ENCODE measurements around the gene KCNJ14.

KCNJ14 gene

GRCh38 chr19:48473161-48473966 is 18.0 kb downstream of the KCNJ14 start:
- no CpG with 5 or more reads among the region's 14 CpGs for WGBS, 2 donors (ENCODE audit: extremely low coverage in 2 of 2, insufficient read length in 2 of 2, insufficient replicate concordance in 1 of 2)
- DNase-seq (ENCODE audit: low spot score), result no peak

GRCh38 chr19:48474084-48474592 is 18.8 kb downstream of the KCNJ14 start:
- Histone ChIP-seq H2BK120ac (ENCODE audit: low read depth, low read length) (no peak overlapping the region), H3K4me2 (ENCODE audit: insufficient read depth, low read length, poor library complexity, severe bottlenecking) (no peak overlapping the region), H3K27me3 (ENCODE audit: control insufficient read depth in 3 of 3, insufficient read depth in 3 of 3, low read depth in 1 of 3, low read length in 3 of 3) (no peaks in the 10 kb centered on the region), H3K36me3 (replicated peaks in 1 of 2; ENCODE audit: control insufficient read depth in 2 of 2, insufficient read depth in 2 of 2, low read length in 2 of 2) (peaks cover 75 to 90% of the 10 kb centered on the region in 2 donors), H3K27ac (replicated peaks; ENCODE audit: low read length) (no peak overlapping the region), H3K23ac (ENCODE audit: low read depth, low read length, poor library complexity) (peak overlapping the region; percentile 30), H3K9ac (ENCODE audit: low read depth, low read length, poor library complexity) (no peak overlapping the region), H3K18ac (ENCODE audit: low read length) (no peak overlapping the region), H3K9me3 (replicated peaks in 1 of 2; ENCODE audit: control insufficient read depth in 2 of 2, insufficient read depth in 1 of 2, low read depth in 1 of 2, low read length in 2 of 2) (peaks cover 0 to 2% of the 10 kb centered on the region in 2 donors), H3K4ac (ENCODE audit: low read length) (no peak overlapping the region), H3K14ac (ENCODE audit: low read length) (no peak overlapping the region), H2BK15ac (ENCODE audit: low read length) (no peak overlapping the region), H4K91ac (ENCODE audit: low read depth, low read length, poor library complexity) (no peak overlapping the region), H2BK5ac (ENCODE audit: low read length) (no peak overlapping the region), H2AFZ (ENCODE audit: low read length) (no peak overlapping the region), H3K4me1 (ENCODE audit: control insufficient read depth in 2 of 2, insufficient read depth in 1 of 2, low read depth in 1 of 2, low read length in 2 of 2) (peaks cover 2 to 9% of the 10 kb centered on the region in 2 donors), H3K4me3 (ENCODE audit: low read length in 2 of 2) (no peak overlapping the region), H2AK5ac (ENCODE audit: low read depth, low read length) (no peak overlapping the region), H4K8ac (ENCODE audit: low read depth, low read length) (no peak overlapping the region), H2BK12ac (ENCODE audit: low read length) (no peak overlapping the region), H3K79me1 (ENCODE audit: low read depth, low read length) (peaks cover 18% of the 10 kb centered on the region)
- no CpG with 5 or more reads among the region's 16 CpGs for WGBS, 2 donors (ENCODE audit: extremely low coverage in 2 of 2, insufficient read length in 2 of 2, insufficient replicate concordance in 1 of 2)
- DNase-seq (ENCODE audit: low spot score), result no peak

More at GRCh38 chr19:48473161-48473966, 18.0 kb downstream of the KCNJ14 start:
- Histone ChIP-seq H3K4ac (ENCODE audit: low read length) (no peak overlapping the region), H4K8ac (ENCODE audit: low read depth, low read length) (peak overlapping the region; percentile 73), H2AK5ac (ENCODE audit: low read depth, low read length) (no peak overlapping the region), H3K9ac (ENCODE audit: low read depth, low read length, poor library complexity) (no peak overlapping the region), H2BK5ac (ENCODE audit: low read length) (no peak overlapping the region), H3K27ac (replicated peaks; ENCODE audit: low read length) (no peak overlapping the region), H2AFZ (ENCODE audit: low read length) (no peak overlapping the region), H3K36me3 (replicated peaks in 1 of 2; ENCODE audit: control insufficient read depth in 2 of 2, insufficient read depth in 2 of 2, low read length in 2 of 2) (peaks cover 71 to 85% of the 10 kb centered on the region in 2 donors), H3K4me1 (ENCODE audit: control insufficient read depth in 2 of 2, insufficient read depth in 1 of 2, low read depth in 1 of 2, low read length in 2 of 2) (peaks cover 2 to 9% of the 10 kb centered on the region in 2 donors), H2BK120ac (ENCODE audit: low read depth, low read length) (no peak overlapping the region), H4K91ac (ENCODE audit: low read depth, low read length, poor library complexity) (no peak overlapping the region), H3K4me2 (ENCODE audit: insufficient read depth, low read length, poor library complexity, severe bottlenecking) (no peak overlapping the region), H3K27me3 (ENCODE audit: control insufficient read depth in 3 of 3, insufficient read depth in 3 of 3, low read depth in 1 of 3, low read length in 3 of 3) (no peaks in the 10 kb centered on the region), H2BK12ac (ENCODE audit: low read length) (no peak overlapping the region), H3K9me3 (replicated peaks in 1 of 2; ENCODE audit: control insufficient read depth in 2 of 2, insufficient read depth in 1 of 2, low read depth in 1 of 2, low read length in 2 of 2) (peaks cover 0 to 2% of the 10 kb centered on the region in 2 donors), H3K18ac (ENCODE audit: low read length) (no peak overlapping the region), H3K79me1 (ENCODE audit: low read depth, low read length) (peaks cover 18% of the 10 kb centered on the region), H2BK15ac (ENCODE audit: low read length) (no peak overlapping the region), H3K4me3 (ENCODE audit: low read length in 2 of 2) (no peak overlapping the region), H3K14ac (ENCODE audit: low read length) (no peak overlapping the region), H3K23ac (ENCODE audit: low read depth, low read length, poor library complexity) (no peak overlapping the region)

DNA sequence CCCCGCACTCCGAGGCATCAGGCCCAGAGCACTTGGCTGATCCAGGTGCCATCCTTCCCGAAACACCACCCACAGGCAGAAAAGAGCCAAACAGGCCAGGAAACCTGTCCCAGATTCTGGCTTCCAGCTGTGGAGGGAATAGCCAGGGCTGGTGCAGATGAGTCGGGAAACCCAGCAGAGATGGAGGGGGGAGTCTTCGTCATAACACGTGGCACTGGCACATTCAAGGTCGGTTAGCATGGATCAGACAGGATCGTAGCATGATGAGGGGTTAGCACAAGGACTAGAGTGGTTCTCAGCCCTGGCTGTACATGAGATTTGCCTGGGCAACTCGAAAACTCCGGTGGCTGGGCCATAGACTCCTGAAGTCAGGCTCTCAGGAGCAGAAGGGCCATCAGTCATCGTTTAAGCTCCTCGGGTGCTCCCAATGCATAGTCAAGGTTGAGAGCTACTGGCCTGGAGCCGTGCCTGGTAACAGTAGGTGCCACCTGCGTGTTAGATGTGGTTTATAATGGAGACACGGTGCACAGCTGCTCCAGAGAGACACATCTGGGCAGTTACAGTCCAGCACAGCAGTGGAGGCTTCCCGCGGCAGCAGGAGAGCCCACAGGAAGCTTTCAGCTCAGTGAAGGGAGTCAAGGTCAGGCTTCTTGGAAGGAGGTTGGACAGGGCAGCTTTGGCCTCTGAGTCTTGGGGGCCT is 20.1 kb downstream of the KCNJ14 start:
- no peak overlapping the region for H2BK5ac ChIP-seq (ENCODE audit: low read length)
- H3K9ac ChIP-seq (ENCODE audit: low read depth, low read length, poor library complexity), result peak overlapping the region; percentile 18
- no peak overlapping the region for H2AFZ ChIP-seq (ENCODE audit: low read length)
- H2BK120ac ChIP-seq (ENCODE audit: low read depth, low read length), result no peak overlapping the region
- no peak overlapping the region for H2AK5ac ChIP-seq (ENCODE audit: low read depth, low read length)
- H3K23ac ChIP-seq (ENCODE audit: low read depth, low read length, poor library complexity), result no peak overlapping the region
- peaks cover 18% of the 10 kb centered on the region for H3K79me1 ChIP-seq (ENCODE audit: low read depth, low read length)
- H3K14ac ChIP-seq (ENCODE audit: low read length), result peak overlapping the region; percentile 33
- peaks cover 83 to 97% of the 10 kb centered on the region in 2 donors for H3K36me3 ChIP-seq (replicated peaks in 1 of 2; ENCODE audit: control insufficient read depth in 2 of 2, insufficient read depth in 2 of 2, low read length in 2 of 2)
- H3K27me3 ChIP-seq (ENCODE audit: control insufficient read depth in 3 of 3, insufficient read depth in 3 of 3, low read depth in 1 of 3, low read length in 3 of 3), result no peaks in the 10 kb centered on the region
- H3K9me3 ChIP-seq (replicated peaks in 1 of 2; ENCODE audit: control insufficient read depth in 2 of 2, insufficient read depth in 1 of 2, low read depth in 1 of 2, low read length in 2 of 2), result peaks cover 0 to 2% of the 10 kb centered on the region in 2 donors
- no peak for DNase-seq (ENCODE audit: low spot score)
- H3K18ac ChIP-seq (ENCODE audit: low read length), result no peak overlapping the region
- no peak overlapping the region for H4K8ac ChIP-seq (ENCODE audit: low read depth, low read length)
- H3K4ac ChIP-seq (ENCODE audit: low read length), result no peak overlapping the region
- H4K91ac ChIP-seq (ENCODE audit: low read depth, low read length, poor library complexity), result no peak overlapping the region
- WGBS, 2 donors (ENCODE audit: extremely low coverage in 2 of 2, insufficient read length in 2 of 2, insufficient replicate concordance in 1 of 2), result no CpG with 5 or more reads among the region's 17 CpGs
- peaks cover 0 to 2% of the 10 kb centered on the region in 2 donors for H3K4me1 ChIP-seq (ENCODE audit: control insufficient read depth in 2 of 2, insufficient read depth in 1 of 2, low read depth in 1 of 2, low read length in 2 of 2)
- H3K27ac ChIP-seq (replicated peaks; ENCODE audit: low read length), result no peak overlapping the region
- no peak overlapping the region for H3K4me3 ChIP-seq (ENCODE audit: low read length in 2 of 2)
- H3K4me2 ChIP-seq (ENCODE audit: insufficient read depth, low read length, poor library complexity, severe bottlenecking), result no peak overlapping the region
- H2BK15ac ChIP-seq (ENCODE audit: low read length), result no peak overlapping the region
- H2BK12ac ChIP-seq (ENCODE audit: low read length), result no peak overlapping the region

DNA sequence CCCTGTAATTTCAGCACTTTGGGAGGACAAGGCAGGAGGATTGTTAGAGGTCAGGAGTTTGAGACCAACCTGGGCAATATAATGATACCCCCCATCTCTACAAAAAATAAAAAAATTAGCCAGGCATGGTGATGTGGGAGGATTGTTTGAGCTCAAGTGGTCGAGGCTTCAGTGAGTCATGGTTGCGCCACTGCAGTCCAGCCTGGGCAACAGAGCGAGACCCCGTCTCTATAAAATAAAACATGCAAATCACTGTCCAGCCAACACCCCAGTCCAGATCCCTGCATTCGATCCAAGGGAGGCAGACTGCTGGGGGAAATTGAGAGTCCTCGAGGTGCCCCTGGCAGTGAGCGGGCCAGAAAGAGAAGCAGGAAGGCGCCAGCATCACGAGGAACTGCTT is 20.8 kb downstream of the KCNJ14 start:
- no CpG with 5 or more reads among the region's 9 CpGs for WGBS, 2 donors (ENCODE audit: extremely low coverage in 2 of 2, insufficient read length in 2 of 2, insufficient replicate concordance in 1 of 2)

More for the DNA sequence above, 20.8 kb downstream of the KCNJ14 start:
- no peak overlapping the region for H3K4ac ChIP-seq (ENCODE audit: low read length)
- H3K27me3 ChIP-seq (ENCODE audit: control insufficient read depth in 3 of 3, insufficient read depth in 3 of 3, low read depth in 1 of 3, low read length in 3 of 3), result no peaks in the 10 kb centered on the region
- no peak overlapping the region for H2BK120ac ChIP-seq (ENCODE audit: low read depth, low read length)
- H3K18ac ChIP-seq (ENCODE audit: low read length), result no peak overlapping the region
- H2BK12ac ChIP-seq (ENCODE audit: low read length), result no peak overlapping the region
- H3K9me3 ChIP-seq (replicated peaks in 1 of 2; ENCODE audit: control insufficient read depth in 2 of 2, insufficient read depth in 1 of 2, low read depth in 1 of 2, low read length in 2 of 2), result peaks cover 0 to 2% of the 10 kb centered on the region in 2 donors
- no peak overlapping the region for H2BK15ac ChIP-seq (ENCODE audit: low read length)
- H3K36me3 ChIP-seq (replicated peaks in 1 of 2; ENCODE audit: control insufficient read depth in 2 of 2, insufficient read depth in 2 of 2, low read length in 2 of 2), result peaks cover 80 to 97% of the 10 kb centered on the region in 2 donors
- H3K23ac ChIP-seq (ENCODE audit: low read depth, low read length, poor library complexity), result no peak overlapping the region
- no peak overlapping the region for H2AFZ ChIP-seq (ENCODE audit: low read length)
- H3K79me1 ChIP-seq (ENCODE audit: low read depth, low read length), result peaks cover 16% of the 10 kb centered on the region
- H3K27ac ChIP-seq (replicated peaks; ENCODE audit: low read length), result no peak overlapping the region
- no peak overlapping the region for H2AK5ac ChIP-seq (ENCODE audit: low read depth, low read length)
- no peak overlapping the region for H3K14ac ChIP-seq (ENCODE audit: low read length)
- H2BK5ac ChIP-seq (ENCODE audit: low read length), result no peak overlapping the region
- DNase-seq (ENCODE audit: low spot score), result no peak
- no peak overlapping the region for H3K9ac ChIP-seq (ENCODE audit: low read depth, low read length, poor library complexity)
- H4K8ac ChIP-seq (ENCODE audit: low read depth, low read length), result no peak overlapping the region
- H3K4me3 ChIP-seq (ENCODE audit: low read length in 2 of 2), result no peak overlapping the region
- H4K91ac ChIP-seq (ENCODE audit: low read depth, low read length, poor library complexity), result no peak overlapping the region
- no peaks in the 10 kb centered on the region for H3K4me1 ChIP-seq (ENCODE audit: control insufficient read depth in 2 of 2, insufficient read depth in 1 of 2, low read depth in 1 of 2, low read length in 2 of 2)
- H3K4me2 ChIP-seq (ENCODE audit: insufficient read depth, low read length, poor library complexity, severe bottlenecking), result no peak overlapping the region

Data from neuronal stem cell (in vitro differentiated cells).